H1 (cell line): ENCODE results near the gene ENTPD1. TPM values are rescaled to one million over a fixed set of nuclear protein-coding genes. Genes with fewer than 3 reads are reported as not detected.

Experiments
- CTCF ChIA-PET: fragments of 300-600 bp; sonication (Branson Sonifier 250); formaldehyde crosslinking; loops from one replicate; lab custom pipeline; 2021; ENCODE audit not compliant: partially characterized antibody; lab: Charles Lee
- POLR2A ChIA-PET: fragments of 300-600 bp; sonication (Branson Sonifier 250); formaldehyde crosslinking; loops from one replicate; lab custom pipeline; 2021; ENCODE audit warnings: inconsistent platforms; ENCODE audit not compliant: partially characterized antibody; lab: Charles Lee
- DNase-seq, 2 experiments: peaks; one replicate each; pipeline versions ENCODE4 v3.0.0 to v3.0.0-alpha.2; 2010 to 2022; ENCODE audit warnings: low spot score in 2 of 2, low read depth in 1 of 2, mixed read lengths in 1 of 2
- FAIRE-seq: peaks from 2 replicates; lab custom pipeline; 2011; peaks lifted over from hg19 to GRCh38; lab: Jason Lieb, UNC
- H2AFZ ChIP-seq: 2 replicates; pipeline ENCODE4 v1.8.1; 2012; ENCODE audit warnings: low read length, inconsistent platforms
- H2AK5ac ChIP-seq: 2 replicates; pipeline ENCODE4 v1.6.1; 2013; ENCODE audit warnings: low read depth, low read length
- H2BK120ac ChIP-seq: replicated peaks from 2 replicates; pipeline ENCODE3; 2013; ENCODE audit warnings: low read depth, low read length, inconsistent platforms
- H2BK12ac ChIP-seq: 2 replicates; pipeline ENCODE4 v1.6.1; 2013; ENCODE audit warnings: low read depth, low read length
- H2BK15ac ChIP-seq: 2 replicates; pipeline ENCODE4 v1.6.1; 2013; ENCODE audit warnings: low read length
- H2BK20ac ChIP-seq: 2 replicates; pipeline ENCODE4 v1.6.1; 2013; ENCODE audit warnings: low read length
- H2BK5ac ChIP-seq: 2 replicates; pipeline ENCODE4 v1.6.1; 2013; ENCODE audit warnings: low read depth, low read length
- H3K14ac ChIP-seq: 2 replicates; pipeline ENCODE4 v1.6.1; 2013; ENCODE audit warnings: inconsistent platforms; ENCODE audit not compliant: insufficient read length
- H3K18ac ChIP-seq: 2 replicates; pipeline ENCODE4 v1.6.1; 2013; ENCODE audit warnings: low read length; ENCODE audit errors: extremely low read depth
- H3K23ac ChIP-seq: 2 replicates; pipeline ENCODE4 v1.6.1; 2013; ENCODE audit warnings: inconsistent platforms; ENCODE audit not compliant: insufficient read length
- H3K23me2 ChIP-seq: 2 replicates; pipeline ENCODE4 v1.6.1; 2013; ENCODE audit warnings: low read depth, low read length
- H3K27ac ChIP-seq: 2 replicates; pipeline ENCODE4 v1.6.1; 2011; ENCODE audit warnings: low read depth, low read length, inconsistent platforms
- H3K27me3 ChIP-seq, 4 experiments: replicated peaks in 1 of 4; 1 replicate in 1 of 4; 2 replicates in 3 of 4; pipeline versions ENCODE4 v1.6.1 to v1.8.1; 2011 to 2013; ENCODE audit warnings: low read length in 3 of 4, mild to moderate bottlenecking in 3 of 4, inconsistent platforms in 2 of 4, mixed read lengths in 2 of 4, moderate library complexity in 1 of 4; ENCODE audit not compliant: control insufficient read depth in 3 of 4, insufficient read depth in 3 of 4; ENCODE audit errors: extremely low read depth in 1 of 4
- H3K36me3 ChIP-seq, 4 experiments: 2 replicates each; pipeline versions ENCODE4 v1.6.1 to v1.8.1; 2011 to 2013; ENCODE audit warnings: mild to moderate bottlenecking in 4 of 4, low read length in 3 of 4, moderate library complexity in 2 of 4, control low read depth in 1 of 4, inconsistent platforms in 1 of 4; ENCODE audit not compliant: insufficient read depth in 4 of 4, control insufficient read depth in 2 of 4
- H3K4ac ChIP-seq: replicated peaks from 2 replicates; pipeline ENCODE3; 2013; ENCODE audit warnings: low read length, low read depth, mixed read lengths, inconsistent platforms; ENCODE audit not compliant: insufficient read length
- H3K4me1 ChIP-seq, 4 experiments: replicated peaks in 1 of 4; 1 replicate in 1 of 4; 2 replicates in 3 of 4; pipeline versions ENCODE4 v1.6.1 to v1.8.1; 2011 to 2013; ENCODE audit warnings: low read length in 3 of 4, inconsistent platforms in 2 of 4, mixed read lengths in 1 of 4; ENCODE audit not compliant: insufficient read depth in 4 of 4, control insufficient read depth in 3 of 4
- H3K4me2 ChIP-seq, 2 experiments: 2 replicates each; pipeline versions ENCODE4 v1.6.1 to v1.8.1; 2011 to 2013; ENCODE audit warnings: low read depth in 2 of 2, low read length in 2 of 2, control low read depth in 1 of 2, inconsistent platforms in 1 of 2, mild to moderate bottlenecking in 1 of 2; ENCODE audit not compliant: insufficient read depth in 1 of 2
- H3K4me3 ChIP-seq, 4 experiments: fragments of 200-600, 300-600 bp in 1 of 4; sonication (generic), shearing (Covaris generic), sonication (Bioruptor Twin) in 1 of 4; 2 replicates each; pipeline versions ENCODE4 v1.5.1 to v1.8.1; 2011 to 2016; ENCODE audit warnings: low read length in 4 of 4, low read depth in 3 of 4, control low read depth in 2 of 4, inconsistent platforms in 2 of 4, mild to moderate bottlenecking in 2 of 4, mixed read lengths in 1 of 4, moderate library complexity in 1 of 4; ENCODE audit not compliant: insufficient read depth in 2 of 4; ENCODE audit errors: extremely low read depth in 1 of 4
- H3K56ac ChIP-seq: replicated peaks from 2 replicates; pipeline ENCODE3; 2013; ENCODE audit warnings: low read depth, mild to moderate bottlenecking, mixed read lengths, low read length, inconsistent platforms; ENCODE audit not compliant: insufficient read length
- H3K79me1 ChIP-seq: 2 replicates; pipeline ENCODE4 v1.6.1; 2013; ENCODE audit warnings: low read depth, low read length, control low read depth
- H3K79me2 ChIP-seq, 2 experiments: 2 replicates each; pipeline versions ENCODE4 v1.6.1 to v1.8.1; 2012 to 2013; ENCODE audit warnings: low read length in 2 of 2, mild to moderate bottlenecking in 2 of 2, inconsistent platforms in 1 of 2; ENCODE audit not compliant: insufficient read depth in 2 of 2, control insufficient read depth in 1 of 2
- H3K9ac ChIP-seq, 4 experiments: replicated peaks in 1 of 4; 1 replicate in 1 of 4; 2 replicates in 3 of 4; pipeline versions ENCODE4 v1.6.1 to v1.8.1; 2011 to 2013; ENCODE audit warnings: low read depth in 3 of 4, low read length in 3 of 4, control low read depth in 2 of 4, mild to moderate bottlenecking in 2 of 4, moderate library complexity in 2 of 4, inconsistent platforms in 1 of 4; ENCODE audit errors: extremely low read depth in 1 of 4
- H3K9me3 ChIP-seq, 2 experiments: 2 replicates each; pipeline versions ENCODE4 v1.6.1 to v1.8.1; 2012 to 2013; ENCODE audit warnings: mild to moderate bottlenecking in 2 of 2, moderate library complexity in 2 of 2, control low read depth in 1 of 2, inconsistent platforms in 1 of 2, low read depth in 1 of 2, low read length in 1 of 2, mixed read lengths in 1 of 2; ENCODE audit not compliant: insufficient read depth in 2 of 2
- H4K20me1 ChIP-seq, 2 experiments: replicated peaks in 1 of 2; 2 replicates each; pipeline versions ENCODE3 to v1.8.1; 2011 to 2013; ENCODE audit warnings: inconsistent platforms in 2 of 2, low read length in 2 of 2, mild to moderate bottlenecking in 1 of 2; ENCODE audit not compliant: insufficient read depth in 2 of 2, control insufficient read depth in 1 of 2
- H4K5ac ChIP-seq: 2 replicates; pipeline ENCODE4 v1.6.1; 2013; ENCODE audit warnings: low read length, low read depth, mixed read lengths, inconsistent platforms; ENCODE audit not compliant: insufficient read length
- H4K8ac ChIP-seq: 2 replicates; pipeline ENCODE4 v1.8.0; 2013; ENCODE audit warnings: mild to moderate bottlenecking, moderate library complexity, low read length, inconsistent platforms; ENCODE audit not compliant: insufficient read depth; ENCODE audit errors: extremely low read depth
- H4K91ac ChIP-seq: replicated peaks from 2 replicates; pipeline ENCODE3; 2013; ENCODE audit warnings: low read length, mixed read lengths, inconsistent platforms; ENCODE audit not compliant: insufficient read length
- CREB1 ChIP-seq: IDR thresholded peaks from 2 replicates; pipeline ENCODE4 v1.6.1; 2012; ENCODE audit warnings: inconsistent platforms
- CTBP2 ChIP-seq: IDR thresholded peaks from 2 replicates; pipeline ENCODE4 v1.7.0; 2011; ENCODE audit warnings: borderline replicate concordance, mild to moderate bottlenecking, moderate library complexity, mixed read lengths, low read length; ENCODE audit not compliant: insufficient read depth, insufficient read length
- E2F6 ChIP-seq: IDR thresholded peaks from 2 replicates; pipeline ENCODE4 v1.6.1; 2012; ENCODE audit warnings: inconsistent platforms
- GTF2F1 ChIP-seq: IDR thresholded peaks from 2 replicates; pipeline ENCODE4 v1.6.1; 2012; ENCODE audit warnings: low read depth, low read length, improper control_type of control experiment, borderline replicate concordance
- KDM4A ChIP-seq: IDR thresholded peaks from one replicate; pipeline ENCODE4 v1.7.1; 2012; ENCODE audit warnings: low read depth, mild to moderate bottlenecking, moderate library complexity, low read length, inconsistent platforms; ENCODE audit not compliant: severe bottlenecking
- RAD21 ChIP-seq, 2 experiments: IDR thresholded peaks in 1 of 2; conservative IDR thresholded peaks in 1 of 2; 2 replicates each; pipeline ENCODE4 v1.6.1; 2011; ENCODE audit warnings: low read depth in 2 of 2, low read length in 2 of 2, improper control_type of control experiment in 1 of 2, inconsistent platforms in 1 of 2, mild to moderate bottlenecking in 1 of 2, moderate library complexity in 1 of 2
- RXRA ChIP-seq: IDR thresholded peaks from 2 replicates; pipeline ENCODE4 v1.6.1; 2011; ENCODE audit warnings: low read depth, mild to moderate bottlenecking, low read length, moderate library complexity; ENCODE audit not compliant: insufficient read depth
- SIX5 ChIP-seq: IDR thresholded peaks from 2 replicates; pipeline ENCODE4 v1.6.1; 2011; ENCODE audit warnings: mild to moderate bottlenecking, low read depth, low read length
- SP1 ChIP-seq: IDR thresholded peaks from 2 replicates; pipeline ENCODE4 v1.6.1; 2011; ENCODE audit warnings: low read depth, low read length
- TBP ChIP-seq: IDR thresholded peaks from 2 replicates; pipeline ENCODE4 v1.6.1; 2011; ENCODE audit warnings: low read depth, low read length, improper control_type of control experiment
- USF2 ChIP-seq: IDR thresholded peaks from 2 replicates; pipeline ENCODE4 v1.6.1; 2011; ENCODE audit warnings: low read length, improper control_type of control experiment
- ZNF274 ChIP-seq: IDR thresholded peaks from 2 replicates; pipeline ENCODE4 v1.7.0; 2012; ENCODE audit warnings: low read length, borderline replicate concordance; ENCODE audit errors: extremely low read depth
- polyA plus RNA-seq, 7 experiments: library from polyadenylated mRNA; depleted of rRNA in 3 of 7; stranded (reverse) in 5 of 7; unstranded in 2 of 7; fragments of >200 nt in 5 of 7; fragments of 200-250 nt in 2 of 7; gene quantifications; 1 replicate in 5 of 7; 2 replicates in 1 of 7; 4 replicates in 1 of 7; pipeline versions ENCODE4 v1.2.1 to v1.2.3, GENCODE V29; 2011 to 2013; ENCODE audit warnings: missing spikeins in 2 of 7, mixed read lengths in 2 of 7
- total RNA-seq: library from RNA; stranded (reverse); fragmentation: NEBNext Ultra II Directional; extraction: Animal tissue kit (Norgen Biotek cat#: 25700); gene quantifications from 2 replicates; pipeline ENCODE4 v1.2.1, GENCODE V29; 2021

ENTPD1 gene
- total and polyA plus RNA-seq, 2 of the 8 experiments (the other 6 are each of a cell fraction or from before 2014, with no cell fraction given), result 2.2 to 2.5 TPM

GRCh38 chr10:95767884-95768556 is 12.1 kb downstream of the ENTPD1 start:
- no peak overlapping the region for H4K91ac ChIP-seq
- no peak overlapping the region for H2BK12ac ChIP-seq
- H3K9me3 ChIP-seq, result peaks cover 0 to 3% of the 10 kb centered on the region in 2 experiments; a peak in 2 of 4 replicates
- ChIA-PET POLR2A (no interaction called here), CTCF (interaction anchor here (0.8 kb wide), 1 partner anchor 71 kb away, joined by 3 read pairs; no protein-coding TSS in a partner anchor)
- H3K27ac ChIP-seq, result no peak overlapping the region
- H2BK20ac ChIP-seq, result no peak overlapping the region
- H3K36me3 ChIP-seq, result no peaks in the 10 kb centered on the region
- H3K79me1 ChIP-seq, result no peaks in the 10 kb centered on the region
- no peak overlapping the region for H2AFZ ChIP-seq
- no peak overlapping the region for H3K23ac ChIP-seq
- no peak overlapping the region for H3K4ac ChIP-seq
- H3K9ac ChIP-seq, result no peak overlapping the region
- no peak overlapping the region for H3K4me2 ChIP-seq
- H3K23me2 ChIP-seq, result no peaks in the 10 kb centered on the region; the same call in 1 of the 2 replicates
- H2BK15ac ChIP-seq, result no peak overlapping the region
- H2AK5ac ChIP-seq, result no peak overlapping the region
- no peaks in the 10 kb centered on the region for H3K27me3 ChIP-seq
- H3K79me2 ChIP-seq, result no peaks in the 10 kb centered on the region
- H4K20me1 ChIP-seq, result no peaks in the 10 kb centered on the region
- H4K5ac ChIP-seq, result no peak overlapping the region
- H4K8ac ChIP-seq, result no peak overlapping the region
- H2BK5ac ChIP-seq, result no peak overlapping the region
- peaks cover 0 to 7% (median 0%) of the 10 kb centered on the region in 4 experiments; a peak in 2 of 7 replicates for H3K4me1 ChIP-seq
- no peak for FAIRE-seq
- H3K18ac ChIP-seq, result no peak overlapping the region
- no peak for DNase-seq
- no peak overlapping the region for H3K4me3 ChIP-seq
- no peak overlapping the region for H3K56ac ChIP-seq
- H2BK120ac ChIP-seq, result no peak overlapping the region
- no peak overlapping the region for H3K14ac ChIP-seq
- no peak for TF ChIP-seq ZNF274
- TF ChIP-seq TBP, result no peak
- no peak for TF ChIP-seq RXRA
- no peak for TF ChIP-seq SIX5
- TF ChIP-seq CREB1, result no peak
- no peak for TF ChIP-seq KDM4A
- no peak for TF ChIP-seq E2F6
- no peak for TF ChIP-seq SP1
- TF ChIP-seq GTF2F1, result no peak
- no peak for TF ChIP-seq RAD21 (IDR thresholded peaks at IDR 0.05 in 1 of 2, conservative IDR thresholded peaks at IDR 0.05 in 1 of 2; ENCODE audit: low read depth in 2 of 2, low read length in 2 of 2)
- TF ChIP-seq USF2, result no peak
- no peak for TF ChIP-seq CTBP2
